Dermis microvascular lymphatic vessel endothelial cell (primary cell): Measurements from ENCODE around the gene TRIM5. TPM values are rescaled to one million over a fixed set of nuclear protein-coding genes. Genes with fewer than 3 reads are reported as not detected.
A peak's percentile ranks its signal among the peaks of the same experiment; 100 is the strongest.

Source experiments
- DNase-seq, 2 donors: peaks; one replicate each; pipeline versions ENCODE4 v3.0.0 to v3.0.0-alpha.2; 2010; ENCODE audit warnings: low read depth in 2 of 2
- total RNA-seq: library from RNA; depleted of rRNA; stranded (reverse); fragments of >200 nt; gene quantifications from 2 replicates; pipeline ENCODE4 v1.2.1, GENCODE V29; 2014

The TRIM5 gene
- total RNA-seq, 1 donor from 2014 or later = 44.7 TPM

GRCh38 chr11:5624489-5625279 lies 60.2 kb downstream of the TRIM5 start, which contains the start of gene TRIM34:
TSS of gene TRIM34 (plus strand) at chr11:5625001. CDS start at chr11:5632332, 7,331 bp downstream.
- DNase-seq = peak; percentile 21 to 89

DNA sequence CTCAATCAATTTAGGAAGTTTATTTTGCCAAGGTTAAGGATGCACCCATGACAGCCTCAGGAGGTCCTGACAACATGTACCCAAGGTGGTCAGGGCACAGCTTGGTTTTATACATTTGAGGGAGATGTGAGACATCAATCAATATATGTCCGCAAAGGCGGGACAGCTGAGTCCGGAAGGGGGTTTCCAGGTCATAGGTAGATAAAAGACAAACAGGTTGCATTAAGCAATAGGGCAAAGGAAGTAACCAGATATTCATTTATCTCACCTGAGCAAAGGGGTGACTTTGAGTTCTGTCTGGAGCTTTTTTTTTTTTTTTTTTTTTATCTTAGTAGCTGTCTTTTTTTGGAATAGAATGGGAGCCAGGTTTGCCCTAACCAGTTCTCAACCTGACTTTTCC lies 62.1 kb downstream of the TRIM5 start:
- no peak for DNase-seq

DNA sequence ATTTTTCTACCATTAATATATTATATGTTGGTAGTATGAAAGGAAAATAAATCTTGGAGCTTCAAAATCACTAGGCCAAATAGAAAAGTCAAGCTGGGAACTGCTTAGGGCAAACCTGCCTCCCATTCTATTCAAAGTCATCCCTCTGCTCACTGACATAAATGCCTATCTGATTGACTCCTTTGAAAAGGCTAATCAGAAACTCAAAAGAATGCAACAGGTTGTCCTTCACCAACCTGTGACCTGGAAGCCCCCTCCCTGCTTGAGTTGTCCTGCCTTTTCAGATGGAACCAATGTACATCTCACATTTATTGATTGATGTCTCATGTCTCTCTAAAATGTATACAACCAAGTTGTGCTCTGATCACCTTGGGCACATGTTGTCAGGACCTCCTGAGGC lies 63.3 kb downstream of the TRIM5 start:
- no peak for DNase-seq

GRCh38 chr11:5620651-5621521 lies 64.0 kb downstream of the TRIM5 start:
- DNase-seq = peak; percentile 4 to 96

GRCh38 chr11:5618807-5619206 lies 66.1 kb downstream of the TRIM5 start:
- peak in 1 of 2 donors; percentile 12 for DNase-seq

Other genes starting within 250 kb of the TRIM5 start
- gene OR51I1, start 243.6 kb downstream of the TRIM5 start, total RNA-seq = 0.13 TPM in 1 of 2 replicates, not detected in the other
- gene OR51I2, start 235.8 kb downstream of the TRIM5 start, total RNA-seq = not detected in 2 replicates
- gene OR52D1, start 196.4 kb downstream of the TRIM5 start, total RNA-seq = not detected in 2 replicates
- gene UBQLN3, start 175.1 kb downstream of the TRIM5 start, total RNA-seq = not detected in 2 replicates
- gene UBQLNL, start 168.4 kb downstream of the TRIM5 start, total RNA-seq = not detected in 2 replicates
- gene OR52H1, start 136.5 kb downstream of the TRIM5 start, total RNA-seq = 0.13 TPM in 2 replicates
- gene OR52B6, start 104.2 kb downstream of the TRIM5 start, total RNA-seq = not detected in 2 replicates
- 0.38 and 3.9 TPM in 2 replicates for gene TRIM6, start 88.4 kb downstream of the TRIM5 start, total RNA-seq
- gene TRIM34, start 60.1 kb downstream of the TRIM5 start, total RNA-seq = 8.0 and 8.1 TPM in 2 replicates
- gene TRIM22, start 4.7 kb upstream of the TRIM5 start, total RNA-seq = 60.6 and 85.6 TPM in 2 replicates
- not detected in 2 replicates for gene OR56B1, start 51.4 kb upstream of the TRIM5 start, total RNA-seq
- not detected in 2 replicates for gene OR52N4, start 69.2 kb upstream of the TRIM5 start, total RNA-seq
- not detected in 2 replicates for gene OR52N5, start 98.3 kb upstream of the TRIM5 start, total RNA-seq
- gene OR52N1, start 106.2 kb upstream of the TRIM5 start, total RNA-seq = not detected in 2 replicates
- gene OR52N2, start 123.8 kb upstream of the TRIM5 start, total RNA-seq = not detected in 2 replicates
- not detected in 2 replicates for gene OR52E6, start 156.8 kb upstream of the TRIM5 start, total RNA-seq
- gene OR52E8, start 172.6 kb upstream of the TRIM5 start, total RNA-seq = not detected in 2 replicates
- not detected in 2 replicates for gene OR52E4, start 195.6 kb upstream of the TRIM5 start, total RNA-seq
- not detected in 2 replicates for gene OR52E5, start 208.1 kb upstream of the TRIM5 start, total RNA-seq